ENCODE data around the gene ZSWIM5. TPM values are rescaled to one million over a fixed set of nuclear protein-coding genes. Genes with fewer than 3 reads are reported as not detected.
A peak's percentile ranks its signal among the peaks of the same experiment; 100 is the strongest.

Gene ZSWIM5
- total and polyA plus RNA-seq, 11 donors, result 0.19 to 1.7 (median 0.81) TPM

- intact Hi-C loops (cut with DNase I), result no loop called here
- 93 to 100% (median 94%) methylated on average over 1 of the region's 1 CpG for WGBS, 4 donors
- TF ChIP-seq POLR2A (IDR thresholded peaks at IDR 0.05) (no peak), CTCF (IDR thresholded peaks at IDR 0.05) (no peak)
- Histone ChIP-seq H3K36me3 (no peaks in the 10 kb centered on the region), H3K9me3 (peaks cover 0 to 7% (median 0%) of the 10 kb centered on the region in 12 donors), H3K27me3 (no peaks in the 10 kb centered on the region), H3K27ac (no peak overlapping the region), H3K4me1 (no peaks in the 10 kb centered on the region), H3K4me3 (no peak overlapping the region)
- DNase-seq, result no peak
- no peak for ATAC-seq
These were observed 182.7 kb downstream of the ZSWIM5 start for GRCh38 chr1:45023663-45024062.

GRCh38 chr1:45018599-45019230, 187.7 kb downstream of the ZSWIM5 start:
- no peak overlapping the region for H3K27ac ChIP-seq
- H3K4me1 ChIP-seq, result peaks cover 0 to 12% (median 5%) of the 10 kb centered on the region in 12 donors
- intact Hi-C loops (cut with DNase I), result loop anchor here in 7 of 10 donors (1.0 to 10.0 kb wide), 5 partner anchors 186 to 556 kb away; partner anchors contain the start of genes ZSWIM5 (in 2 of the 7), KIF2C (in 1 of the 7), RNU5D-1 (in 1 of the 7) and TESK2 (in 1 of the 7)
- 64 to 72% (median 67%) methylated on average over 15 to 16 of the region's 16 CpGs for WGBS, 4 donors
- TF ChIP-seq POLR2A (IDR thresholded peaks at IDR 0.05) (no peak), CTCF (IDR thresholded peaks at IDR 0.05) (peak; percentile 40 to 73 (median 50))
- H3K27me3 ChIP-seq, result no peaks in the 10 kb centered on the region
- peaks cover 0 to 19% (median 14%) of the 10 kb centered on the region in 9 donors for H3K36me3 ChIP-seq
- no peak for DNase-seq
- H3K4me3 ChIP-seq, result no peak overlapping the region
- peak in 3 of 4 donors; percentile 54 to 69 (median 67) for ATAC-seq
- peaks cover 0 to 5% (median 0%) of the 10 kb centered on the region in 12 donors for H3K9me3 ChIP-seq

- Histone ChIP-seq H3K27ac (no peak overlapping the region), H3K36me3 (peaks cover 0 to 26% (median 19%) of the 10 kb centered on the region in 9 donors), H3K9me3 (no peaks in the 10 kb centered on the region), H3K27me3 (no peaks in the 10 kb centered on the region), H3K4me1 (peaks cover 0 to 27% (median 16%) of the 10 kb centered on the region in 12 donors), H3K4me3 (no peak overlapping the region)
- intact Hi-C loops (cut with DNase I), result loop anchor here in 6 of 10 donors (10.0 kb wide), 4 partner anchors 188 to 558 kb away; partner anchors contain the start of genes ZSWIM5 (in 2 of the 6), KIF2C (in 1 of the 6), RNU5D-1 (in 1 of the 6) and TESK2 (in 1 of the 6)
- 64 to 76% (median 68%) methylated on average over 6 of the region's 6 CpGs for WGBS, 4 donors
- no peak for DNase-seq
- ATAC-seq, result no peak
- TF ChIP-seq CTCF (IDR thresholded peaks at IDR 0.05) (no peak), POLR2A (IDR thresholded peaks at IDR 0.05) (no peak)
These were observed 189.6 kb downstream of the ZSWIM5 start for GRCh38 chr1:45016767-45017166.

GRCh38 chr1:45016090-45016697, 190.2 kb downstream of the ZSWIM5 start:
- H3K27ac ChIP-seq, result no peak overlapping the region
- H3K27me3 ChIP-seq, result no peaks in the 10 kb centered on the region
- no peak for TF ChIP-seq CTCF (IDR thresholded peaks at IDR 0.05)
- TF ChIP-seq POLR2A (IDR thresholded peaks at IDR 0.05), result no peak
- DNase-seq (no peak), ATAC-seq (no peak)
- WGBS, 4 donors, result 80 to 96% (median 87%) methylated on average over 2 of the region's 2 CpGs
- no peaks in the 10 kb centered on the region for H3K9me3 ChIP-seq
- peaks cover 0 to 26% (median 19%) of the 10 kb centered on the region in 9 donors for H3K36me3 ChIP-seq
- H3K4me3 ChIP-seq, result no peak overlapping the region
- intact Hi-C loops (cut with DNase I), result loop anchor here in 6 of 10 donors (10.0 kb wide), 4 partner anchors 189 to 559 kb away; partner anchors contain the start of genes ZSWIM5 (in 2 of the 6), KIF2C (in 1 of the 6), RNU5D-1 (in 1 of the 6) and TESK2 (in 1 of the 6)
- peaks cover 2 to 33% (median 21%) of the 10 kb centered on the region in 12 donors for H3K4me1 ChIP-seq
